HFFc6 (cell line): ENCODE results near the gene FMN1. TPM values are rescaled to one million over a fixed set of nuclear protein-coding genes. Genes with fewer than 3 reads are reported as not detected.

ENCODE experiments used
- DNase-seq: peaks from one replicate; pipeline ENCODE4 v3.0.0-alpha.2; 2018
- H3K27ac Mint-ChIP-seq: 2 replicates; pipeline ENCODE4 v1.8.0; 2020; ENCODE audit warnings: mild to moderate bottlenecking, mixed read lengths
- H3K27me3 Mint-ChIP-seq: 2 replicates; pipeline ENCODE4 v1.8.0; 2021; ENCODE audit warnings: mild to moderate bottlenecking, moderate library complexity, mixed read lengths; ENCODE audit not compliant: insufficient read depth
- H3K36me3 Mint-ChIP-seq: 2 replicates; pipeline ENCODE4 v1.8.0; 2021; ENCODE audit warnings: low read depth, mixed read lengths
- H3K4me1 Mint-ChIP-seq: 2 replicates; pipeline ENCODE4 v1.8.0; 2020; ENCODE audit warnings: low read depth, mixed read lengths
- H3K4me3 Mint-ChIP-seq: 2 replicates; pipeline ENCODE4 v1.8.0; 2020; ENCODE audit warnings: mild to moderate bottlenecking, moderate library complexity, mixed read lengths
- H3K9me3 Mint-ChIP-seq: 2 replicates; pipeline ENCODE4 v1.8.0; 2020; ENCODE audit warnings: mild to moderate bottlenecking, mixed read lengths
- CTCF ChIP-seq: fragments of 200-600 bp; sonication (generic); IDR thresholded peaks from 2 replicates; pipeline ENCODE4 v1.5.0; 2021; ENCODE audit warnings: antibody characterized with exemption, mild to moderate bottlenecking
- total RNA-seq, 6 experiments: library from RNA; stranded (reverse); fragmentation: NEBNext Ultra II Directional; extraction: Animal tissue kit (Norgen Biotek cat#: 25700); gene quantifications; 2 replicates in 1 of 6; 3 replicates in 5 of 6; pipeline ENCODE4 v1.2.3, GENCODE V29; 2021

The FMN1 gene
- total RNA-seq, 6 experiments from 2014 or later: 8.3 to 14.0 (median 12.6) TPM

DNA sequence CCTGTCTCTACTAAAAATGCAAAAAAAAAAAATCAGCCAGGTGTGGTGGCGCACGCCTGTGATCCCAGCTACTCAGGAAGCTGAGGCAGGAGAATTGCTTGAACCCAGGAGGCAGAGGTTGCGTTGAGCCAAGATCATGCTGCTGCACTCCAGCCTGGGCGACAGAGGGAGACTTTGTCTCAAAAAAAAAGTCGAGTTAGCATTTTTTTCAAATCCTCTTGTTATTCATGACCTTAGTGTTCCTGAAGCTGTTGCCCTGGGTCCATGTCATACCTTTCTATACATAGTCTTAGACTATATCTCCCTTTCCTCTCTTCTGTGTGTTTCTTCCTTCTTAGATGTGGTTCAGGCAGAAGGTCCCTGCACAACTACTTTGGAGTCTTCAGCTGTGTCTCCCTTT lies 6.4 kb downstream of the FMN1 start:
- Mint-ChIP-seq H3K4me3 (no peak overlapping the region), H3K4me1 (no peaks in the 10 kb centered on the region), H3K27me3 (peaks cover 38% of the 10 kb centered on the region), H3K27ac (no peak overlapping the region), H3K36me3 (no peaks in the 10 kb centered on the region), H3K9me3 (no peaks in the 10 kb centered on the region)
- no peak for TF ChIP-seq CTCF
- no peak for DNase-seq

DNA sequence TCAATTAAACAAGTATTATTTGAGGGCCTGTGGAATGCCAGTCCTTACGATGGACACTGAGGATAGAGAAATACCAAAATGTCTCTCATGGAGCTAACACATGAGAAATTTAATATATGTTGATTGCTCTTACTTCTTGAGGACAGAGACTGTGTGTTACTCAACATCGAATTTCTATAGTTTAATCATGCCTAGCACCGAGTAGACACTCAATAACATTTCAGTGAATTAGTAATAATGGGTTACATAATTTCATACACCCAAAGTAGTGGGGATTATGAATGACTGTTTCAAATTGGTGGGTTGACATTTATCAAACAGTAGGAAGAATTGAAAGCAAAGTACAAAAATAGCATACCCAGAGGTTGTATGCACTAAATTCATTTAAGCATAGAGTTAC lies 11.2 kb downstream of the FMN1 start:
- H3K27ac Mint-ChIP-seq: no peak overlapping the region
- H3K4me1 Mint-ChIP-seq: no peaks in the 10 kb centered on the region
- H3K9me3 Mint-ChIP-seq: no peaks in the 10 kb centered on the region
- H3K4me3 Mint-ChIP-seq: no peak overlapping the region
- H3K36me3 Mint-ChIP-seq: no peaks in the 10 kb centered on the region
- H3K27me3 Mint-ChIP-seq: peaks cover 21% of the 10 kb centered on the region
- TF ChIP-seq CTCF: no peak
- no peak for DNase-seq

DNA sequence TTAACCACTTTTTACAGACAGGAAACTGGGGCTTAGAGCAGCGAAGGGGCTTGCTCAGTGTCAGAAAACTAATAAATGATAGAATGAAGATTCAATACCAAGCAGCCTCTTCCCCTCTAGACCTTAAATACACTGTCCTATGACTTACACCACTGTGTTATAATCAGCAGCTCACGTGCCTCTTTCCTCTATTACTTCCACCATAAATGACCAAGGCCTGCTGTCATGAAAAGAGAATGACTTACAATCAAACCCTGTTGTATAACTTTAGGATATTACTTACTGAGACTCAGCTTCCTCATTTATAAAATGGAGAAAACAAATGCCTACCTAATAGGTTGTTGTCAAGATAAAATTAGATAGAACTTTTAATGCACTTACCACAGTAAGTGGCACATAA lies 11.6 kb downstream of the FMN1 start:
- Mint-ChIP-seq H3K9me3 (no peaks in the 10 kb centered on the region), H3K27ac (no peak overlapping the region), H3K36me3 (no peaks in the 10 kb centered on the region), H3K4me1 (no peaks in the 10 kb centered on the region), H3K4me3 (no peak overlapping the region), H3K27me3 (peaks cover 17% of the 10 kb centered on the region)
- no peak for TF ChIP-seq CTCF
- no peak for DNase-seq

- no peak; the same call in 1 of the 2 replicates for TF ChIP-seq CTCF
- Mint-ChIP-seq H3K4me3 (no peak overlapping the region), H3K27me3 (peaks cover 14% of the 10 kb centered on the region), H3K36me3 (no peaks in the 10 kb centered on the region), H3K4me1 (no peaks in the 10 kb centered on the region), H3K27ac (no peak overlapping the region), H3K9me3 (no peaks in the 10 kb centered on the region)
- DNase-seq: no peak
These were observed 12.1 kb downstream of the FMN1 start for GRCh38 chr15:33182278-33182905.

DNA sequence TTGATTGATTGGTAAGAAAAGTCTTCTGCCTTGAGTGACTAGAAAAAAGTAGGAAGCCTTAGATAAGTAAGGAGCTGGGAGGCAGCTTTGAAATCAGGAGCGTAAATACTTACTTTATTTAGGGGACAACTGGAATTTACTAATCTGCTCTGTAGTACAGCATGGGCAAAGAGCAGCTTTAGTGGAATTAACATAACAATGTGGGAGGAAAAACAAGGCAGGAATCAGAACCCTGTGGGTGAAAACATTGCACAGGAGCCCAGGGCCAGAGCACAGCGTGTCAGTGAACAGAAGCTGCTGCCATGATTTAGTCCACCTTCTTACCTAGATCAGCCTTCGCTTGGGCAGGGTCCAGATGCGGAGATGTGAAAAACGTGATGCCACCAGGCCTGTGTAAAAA lies 14.6 kb downstream of the FMN1 start:
- no peak for DNase-seq
- Mint-ChIP-seq H3K27me3 (peaks cover 18% of the 10 kb centered on the region), H3K4me1 (no peaks in the 10 kb centered on the region), H3K27ac (no peak overlapping the region), H3K9me3 (no peaks in the 10 kb centered on the region), H3K4me3 (no peak overlapping the region), H3K36me3 (no peaks in the 10 kb centered on the region)
- no peak for TF ChIP-seq CTCF

GRCh38 chr15:33171202-33171601 lies 23.3 kb downstream of the FMN1 start:
- no peak overlapping the region for H3K4me3 Mint-ChIP-seq
- TF ChIP-seq CTCF: no peak
- H3K27ac Mint-ChIP-seq: no peak overlapping the region
- DNase-seq: no peak
- no peaks in the 10 kb centered on the region for H3K4me1 Mint-ChIP-seq
- no peaks in the 10 kb centered on the region for H3K36me3 Mint-ChIP-seq
- no peaks in the 10 kb centered on the region for H3K9me3 Mint-ChIP-seq
- peaks cover 48% of the 10 kb centered on the region for H3K27me3 Mint-ChIP-seq
